NT2/D1 (cell line): Measurements from ENCODE around the gene NPB.

Experiments
- DNase-seq: peaks from one replicate; pipeline ENCODE4 v3.0.0-alpha.2; 2011; ENCODE audit warnings: low read depth, low spot score
- H3K27me3 ChIP-seq: 2 replicates; pipeline ENCODE4 v1.6.0; 2011; ENCODE audit warnings: mild to moderate bottlenecking; ENCODE audit not compliant: insufficient read length, insufficient read depth
- H3K36me3 ChIP-seq: 2 replicates; pipeline ENCODE4 v1.6.1; 2011; ENCODE audit warnings: mild to moderate bottlenecking, low read length, mixed read lengths; ENCODE audit not compliant: insufficient read depth, insufficient read length
- H3K4me1 ChIP-seq: 2 replicates; pipeline ENCODE4 v1.5.1; 2011; ENCODE audit not compliant: insufficient read depth, insufficient read length
- H3K4me3 ChIP-seq: 2 replicates; pipeline ENCODE4 v1.5.1; 2011; ENCODE audit warnings: low read depth; ENCODE audit not compliant: insufficient read length
- H3K9ac ChIP-seq: 2 replicates; pipeline ENCODE4 v1.6.0; 2011; ENCODE audit warnings: low read depth; ENCODE audit not compliant: insufficient read length
- H3K9me3 ChIP-seq: 2 replicates; pipeline ENCODE4 v1.5.1; 2011; ENCODE audit warnings: mild to moderate bottlenecking, low read length; ENCODE audit not compliant: insufficient read depth
- SUZ12 ChIP-seq: IDR thresholded peaks from 2 replicates; pipeline ENCODE4 v1.6.1; 2011; ENCODE audit not compliant: insufficient read length, insufficient read depth; ENCODE audit errors: extremely low read depth
- YY1 ChIP-seq: IDR thresholded peaks from 2 replicates; pipeline ENCODE4 v1.6.1; 2011; ENCODE audit not compliant: insufficient read length, insufficient read depth
- ZNF274 ChIP-seq: IDR thresholded peaks from 2 replicates; pipeline ENCODE4 v1.6.1; 2011; ENCODE audit warnings: mild to moderate bottlenecking, low read depth, low read length

Gene NPB

DNA sequence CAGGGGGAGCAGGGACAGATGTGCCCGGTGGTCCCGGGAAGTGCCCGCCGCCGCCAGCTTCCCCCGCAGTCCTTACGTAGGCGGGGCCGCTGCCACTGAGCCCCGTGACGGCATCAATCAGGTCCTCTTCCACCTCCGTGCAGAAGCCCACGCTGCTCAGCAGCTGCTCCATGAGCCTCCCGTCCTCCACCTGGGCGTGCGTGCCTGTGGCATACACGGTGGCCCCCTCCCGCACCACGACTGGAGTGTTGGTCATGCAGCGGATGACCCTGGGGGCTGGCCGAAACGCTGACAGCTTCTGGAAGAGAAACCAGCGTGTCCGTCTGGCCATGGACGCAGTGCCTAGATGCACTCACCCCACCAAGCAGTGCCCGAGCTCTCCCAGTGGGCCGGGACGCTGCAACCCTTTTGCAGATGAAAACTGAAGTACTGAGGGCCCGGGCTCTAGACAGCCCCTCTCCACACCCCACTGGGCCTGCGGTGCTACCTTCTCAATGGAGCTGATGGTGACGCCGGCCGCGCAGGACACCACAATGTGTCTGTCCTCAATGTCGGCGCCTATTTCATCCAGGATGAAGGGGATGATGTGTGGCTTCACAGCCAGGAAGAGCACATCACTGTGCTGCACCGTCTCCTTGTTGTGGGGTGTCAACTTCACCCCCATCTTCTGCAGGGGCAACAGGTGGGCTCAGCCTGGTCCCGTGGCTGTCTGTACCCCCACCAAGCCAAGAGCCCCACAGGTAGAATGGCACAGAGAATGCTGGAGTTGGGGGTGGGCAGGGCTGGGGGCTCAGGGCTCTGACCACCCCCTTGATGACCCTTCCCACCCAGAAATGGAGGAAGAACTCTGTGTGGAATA lies 33.0 kb downstream of the NPB start:
- H3K4me1 ChIP-seq: peaks cover 20% of the 10 kb centered on the region
- H3K9me3 ChIP-seq: no peaks in the 10 kb centered on the region
- peaks cover 22% of the 10 kb centered on the region for H3K27me3 ChIP-seq
- H3K36me3 ChIP-seq: peaks cover 36% of the 10 kb centered on the region
- H3K9ac ChIP-seq: peak overlapping the region; percentile 61
- DNase-seq: no peak
- peak overlapping the region; percentile 12 for H3K4me3 ChIP-seq
- TF ChIP-seq SUZ12 (no peak), ZNF274 (no peak), YY1 (no peak)

DNA sequence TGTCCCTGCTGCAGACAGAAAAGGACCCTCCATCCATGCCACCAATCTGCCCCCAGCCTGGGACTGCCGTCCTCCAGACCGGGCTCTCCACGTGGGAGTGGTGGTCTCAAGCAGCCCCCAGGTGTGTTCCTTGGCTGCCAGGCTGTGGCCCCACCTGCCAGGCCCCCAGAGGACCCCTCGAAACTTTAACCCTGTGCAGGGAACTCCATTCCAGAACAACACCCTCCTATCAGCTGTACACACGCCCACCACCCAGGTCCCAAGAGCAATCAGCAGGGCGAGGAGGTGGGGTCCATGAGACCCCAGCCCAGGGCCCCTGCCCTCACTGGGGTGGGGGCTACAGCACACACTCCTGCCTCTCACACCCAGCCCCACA lies 33.7 kb downstream of the NPB start:
- peaks cover 35% of the 10 kb centered on the region for H3K36me3 ChIP-seq
- no peaks in the 10 kb centered on the region for H3K9me3 ChIP-seq
- no peak for DNase-seq
- TF ChIP-seq YY1 (no peak), SUZ12 (no peak), ZNF274 (no peak)
- peak overlapping the region; percentile 11 for H3K4me3 ChIP-seq
- peak overlapping the region; percentile 61 for H3K9ac ChIP-seq
- H3K27me3 ChIP-seq: peaks cover 28% of the 10 kb centered on the region
- H3K4me1 ChIP-seq: peaks cover 20% of the 10 kb centered on the region

DNA sequence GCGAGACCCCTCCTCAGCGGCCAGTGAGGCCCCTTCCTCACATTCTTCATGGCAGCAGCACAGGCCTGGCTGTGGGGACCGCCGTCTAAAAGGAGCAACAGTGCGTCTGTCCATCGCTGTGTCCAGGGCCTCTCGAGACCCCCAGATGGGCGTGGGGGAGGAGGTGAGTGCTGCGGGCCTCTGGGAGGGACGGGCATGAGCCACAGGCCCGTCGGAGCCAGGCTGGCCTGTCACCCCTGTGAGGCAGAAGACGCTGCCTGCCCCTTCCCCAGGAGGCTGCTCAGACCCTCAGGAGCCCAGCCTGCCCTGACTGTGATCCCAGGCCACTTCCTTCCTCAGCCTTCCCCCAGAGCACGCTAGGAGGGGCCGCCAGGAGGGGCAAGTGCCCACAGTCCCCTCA lies 37.2 kb downstream of the NPB start:
- Histone ChIP-seq H3K36me3 (peaks cover 18% of the 10 kb centered on the region), H3K4me3 (no peak overlapping the region), H3K9me3 (no peaks in the 10 kb centered on the region), H3K9ac (peak overlapping the region; percentile 32), H3K4me1 (peaks cover 26% of the 10 kb centered on the region), H3K27me3 (peaks cover 41% of the 10 kb centered on the region)
- TF ChIP-seq ZNF274 (no peak), SUZ12 (no peak), YY1 (no peak)
- DNase-seq: no peak

DNA sequence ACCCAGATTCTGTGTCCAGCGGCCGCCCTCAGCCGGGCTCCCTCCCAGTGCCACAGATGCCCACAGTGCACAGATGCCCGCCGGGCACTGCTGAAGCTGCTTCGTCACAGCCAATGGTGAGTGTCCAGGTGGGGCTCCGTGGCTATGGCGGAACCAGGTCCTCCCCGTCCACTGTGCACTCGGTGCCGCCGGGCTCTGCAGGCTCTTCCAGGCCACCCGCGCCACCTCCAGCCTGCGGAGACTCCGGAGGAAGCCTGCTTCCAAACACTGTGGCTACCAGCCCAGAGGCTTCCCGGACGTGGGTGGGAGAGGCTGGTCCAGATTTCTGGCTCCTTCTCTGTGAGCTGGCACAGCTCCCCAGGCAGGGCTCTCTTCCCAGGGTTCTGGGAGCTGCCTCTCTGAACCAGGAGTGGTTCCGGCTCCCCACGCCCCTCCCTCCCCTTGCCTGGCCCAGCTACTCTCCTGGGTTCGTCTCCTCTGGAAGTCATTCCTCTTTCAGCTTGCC lies 37.9 kb downstream of the NPB start:
- no peaks in the 10 kb centered on the region for H3K9me3 ChIP-seq
- peaks cover 41% of the 10 kb centered on the region for H3K27me3 ChIP-seq
- H3K4me3 ChIP-seq: no peak overlapping the region
- peak overlapping the region; percentile 26 for H3K9ac ChIP-seq
- TF ChIP-seq ZNF274 (no peak), YY1 (no peak), SUZ12 (no peak)
- DNase-seq: no peak
- peaks cover 11% of the 10 kb centered on the region for H3K36me3 ChIP-seq
- H3K4me1 ChIP-seq: peaks cover 26% of the 10 kb centered on the region

DNA sequence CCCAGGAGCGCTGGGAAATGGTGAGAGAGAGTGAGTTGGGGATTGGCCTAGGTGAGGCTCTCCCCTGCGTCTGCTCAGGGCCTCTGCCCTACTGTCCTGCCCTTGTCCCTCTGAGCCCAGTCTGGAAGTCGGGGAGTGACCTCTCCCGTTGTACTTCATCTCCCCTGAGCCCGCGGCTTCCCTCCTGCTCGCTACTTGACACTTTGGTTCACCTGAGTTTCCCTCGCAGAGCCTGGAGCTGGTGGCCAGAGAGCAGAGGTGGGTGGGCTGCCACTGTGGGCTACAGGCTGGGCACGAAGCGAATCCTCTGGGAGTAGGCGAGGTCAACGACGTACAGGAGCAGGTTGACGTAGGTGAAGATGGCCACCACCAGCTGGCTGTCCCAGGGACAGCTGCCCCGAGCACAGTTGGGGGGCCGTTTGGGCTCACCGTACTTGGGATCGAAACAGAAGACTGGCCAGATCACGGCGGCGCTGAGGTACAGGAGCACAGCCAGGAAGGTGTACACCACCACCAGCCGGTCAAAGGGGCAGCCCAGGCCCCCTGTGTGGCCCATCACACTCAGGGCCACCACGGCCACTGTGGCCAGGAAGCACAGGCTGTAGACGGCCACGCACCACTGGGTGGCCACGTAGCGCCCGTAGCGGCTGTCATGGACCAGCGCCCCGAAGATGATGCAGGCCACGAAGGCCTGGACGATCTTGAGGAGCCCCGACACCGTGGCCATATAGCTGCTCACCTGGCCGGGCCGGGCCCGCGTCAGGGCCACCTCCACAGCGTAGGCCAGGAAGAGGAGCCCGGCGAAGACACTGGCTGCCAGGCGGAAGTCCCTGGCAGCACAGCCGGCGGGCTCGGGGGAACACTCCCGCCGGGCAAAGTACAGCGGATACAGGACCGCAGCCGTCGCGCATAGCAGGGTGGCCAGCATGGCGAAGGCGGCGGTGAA lies 38.8 kb downstream of the NPB start:
- no peak for DNase-seq
- peaks cover 18% of the 10 kb centered on the region for H3K4me1 ChIP-seq
- H3K9me3 ChIP-seq: no peaks in the 10 kb centered on the region
- peak overlapping the region; percentile 44 for H3K9ac ChIP-seq
- peaks cover 2% of the 10 kb centered on the region for H3K36me3 ChIP-seq
- H3K27me3 ChIP-seq: peaks cover 41% of the 10 kb centered on the region
- TF ChIP-seq SUZ12 (no peak), YY1 (no peak), ZNF274 (no peak)
- H3K4me3 ChIP-seq: no peak overlapping the region

DNA sequence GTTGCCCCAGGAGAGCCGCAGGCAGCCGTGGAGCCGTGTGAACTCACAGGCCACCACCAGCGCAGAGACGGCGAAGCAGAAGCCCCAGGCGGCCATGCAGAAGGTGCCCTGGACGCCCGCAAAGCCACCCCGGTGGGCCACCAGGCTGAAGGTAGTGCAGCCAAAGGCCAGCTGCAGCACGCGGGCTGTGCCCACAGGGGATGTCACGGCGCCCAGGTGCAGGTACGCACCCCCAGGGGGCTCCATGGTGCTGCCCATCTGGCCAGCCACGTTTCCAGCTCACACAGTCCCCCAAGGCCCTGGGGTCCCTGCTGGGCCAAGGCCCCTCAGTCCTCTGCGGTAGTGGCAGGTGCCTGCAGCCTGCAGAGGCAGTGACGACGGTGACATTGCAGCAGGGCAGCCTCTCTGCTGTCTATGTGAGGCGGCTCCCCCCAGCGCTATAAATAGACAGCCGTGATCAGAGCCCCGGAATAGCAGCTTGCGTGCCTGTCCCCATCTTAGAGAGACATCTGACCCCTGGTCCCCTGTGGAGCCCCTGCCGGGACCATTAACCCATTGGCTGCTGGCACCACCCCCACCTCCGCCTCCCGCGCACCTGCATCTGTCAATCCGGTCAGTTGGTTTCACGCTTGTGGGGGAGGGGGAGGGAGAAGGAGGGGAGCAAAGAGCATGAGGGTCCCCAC lies 39.6 kb downstream of the NPB start:
- Histone ChIP-seq H3K4me1 (peaks cover 17% of the 10 kb centered on the region), H3K27me3 (peaks cover 41% of the 10 kb centered on the region), H3K4me3 (no peak overlapping the region), H3K9me3 (no peaks in the 10 kb centered on the region), H3K9ac (no peak overlapping the region), H3K36me3 (no peaks in the 10 kb centered on the region)
- no peak for DNase-seq
- TF ChIP-seq SUZ12: no peak
- no peak for TF ChIP-seq YY1
- TF ChIP-seq ZNF274: no peak
